GDM1 (cell line): Measurements from ENCODE around the gene MAML3.

Experiments
- DNase-seq: peaks from one replicate; lab custom pipeline; 2025; lab: John Stamatoyannopoulos, UW

The MAML3 gene

GRCh38 chr4:139810710-139811109 lies 343.3 kb downstream of the MAML3 start:
- DNase-seq: no peak

- no peak for DNase-seq
Observed at GRCh38 chr4:139809757-139810140, 344.2 kb downstream of the MAML3 start.

- peak; percentile 9 for DNase-seq
Observed at GRCh38 chr4:139808808-139809756, 344.9 kb downstream of the MAML3 start.

GRCh38 chr4:139808381-139808807 lies 345.6 kb downstream of the MAML3 start:
- peak; percentile 34 for DNase-seq

- no peak for DNase-seq
Observed at GRCh38 chr4:139807483-139807882, 346.5 kb downstream of the MAML3 start.

- no peak for DNase-seq
Observed at GRCh38 chr4:139806929-139807328, 347.1 kb downstream of the MAML3 start.

- DNase-seq: no peak
Observed at GRCh38 chr4:139802931-139803330, 351.1 kb downstream of the MAML3 start.

GRCh38 chr4:139802488-139802887 lies 351.5 kb downstream of the MAML3 start:
- DNase-seq: no peak

GRCh38 chr4:139801895-139802294 lies 352.1 kb downstream of the MAML3 start:
- no peak for DNase-seq

GRCh38 chr4:139800082-139800481 lies 353.9 kb downstream of the MAML3 start:
- DNase-seq: no peak

- DNase-seq: no peak
Observed at GRCh38 chr4:139799615-139800014, 354.4 kb downstream of the MAML3 start.

GRCh38 chr4:139798456-139798855 lies 355.5 kb downstream of the MAML3 start:
- no peak for DNase-seq

- no peak for DNase-seq
Observed at GRCh38 chr4:139797287-139797686, 356.7 kb downstream of the MAML3 start.

GRCh38 chr4:139795527-139796314 lies 358.3 kb downstream of the MAML3 start:
- no peak for DNase-seq

- no peak for DNase-seq
Observed at GRCh38 chr4:139794158-139794954, 359.6 kb downstream of the MAML3 start.

GRCh38 chr4:139791681-139792080 lies 362.3 kb downstream of the MAML3 start:
- DNase-seq: no peak

- DNase-seq: no peak
Observed at GRCh38 chr4:139790291-139790690, 363.7 kb downstream of the MAML3 start.

- no peak for DNase-seq
Observed at GRCh38 chr4:139789096-139789654, 364.8 kb downstream of the MAML3 start.

- no peak for DNase-seq
Observed at GRCh38 chr4:139786494-139787354, 367.3 kb downstream of the MAML3 start.

GRCh38 chr4:139785356-139785755 lies 368.6 kb downstream of the MAML3 start:
- no peak for DNase-seq
